OCI-LY7 (cell line): Measurements from ENCODE around the gene HCFC1. TPM values are rescaled to one million over a fixed set of nuclear protein-coding genes. Genes with fewer than 3 reads are reported as not detected.

ENCODE experiments used
- BruUV-seq: library from RNA; stranded (reverse); fragments of 400-500 nt; replicated peaks from 2 replicates; lab custom pipeline; 2021; lab: Mats Ljungman, UMichigan
- CTCF ChIA-PET: fragments of 300-600 bp; sonication (Branson Sonifier 250); formaldehyde crosslinking; loops from one replicate; lab custom pipeline; 2022; ENCODE audit warnings: antibody characterized with exemption; ENCODE audit not compliant: unreplicated experiment; lab: Charles Lee
- POLR2A ChIA-PET: fragments of 300-600 bp; sonication (Branson Sonifier 250); formaldehyde crosslinking; loops from one replicate; lab custom pipeline; 2022; ENCODE audit warnings: antibody characterized with exemption; lab: Charles Lee
- DNase-seq: peaks from one replicate; pipeline ENCODE4 v3.0.0-alpha.2; 2015; ENCODE audit warnings: low spot score
- H2AFZ ChIP-seq: fragments of 200-600 bp; sonication (generic), shearing (Covaris generic); 2 replicates; pipeline ENCODE4 v1.6.1; 2014; ENCODE audit warnings: mild to moderate bottlenecking, antibody characterized with exemption, low read length, moderate library complexity
- H3K27ac ChIP-seq: fragments of 200-600 bp; sonication (generic); 2 replicates; pipeline ENCODE4 v1.5.1; 2014; ENCODE audit warnings: mixed run types, low read depth, mild to moderate bottlenecking, moderate library complexity, low read length, inconsistent platforms; ENCODE audit not compliant: poor library complexity, severe bottlenecking
- H3K36me3 ChIP-seq: fragments of 200-600 bp; sonication (generic); 2 replicates; pipeline ENCODE4 v1.6.1; 2014; ENCODE audit warnings: mild to moderate bottlenecking, antibody characterized with exemption, low read length, moderate library complexity, mixed read lengths; ENCODE audit not compliant: insufficient read depth
- H3K4me1 ChIP-seq: fragments of 200-600 bp; sonication (generic); 2 replicates; pipeline ENCODE4 v1.5.1; 2014; ENCODE audit warnings: mild to moderate bottlenecking, low read length; ENCODE audit not compliant: insufficient read depth, poor library complexity, severe bottlenecking
- H3K4me2 ChIP-seq: fragments of 200-600 bp; sonication (generic); 2 replicates; pipeline ENCODE4 v1.6.1; 2014; ENCODE audit warnings: mild to moderate bottlenecking, low read length
- H3K4me3 ChIP-seq: fragments of 200-600 bp; sonication (generic); 2 replicates; pipeline ENCODE4 v1.5.1; 2014; ENCODE audit warnings: mild to moderate bottlenecking, low read depth, low read length; ENCODE audit not compliant: poor library complexity, severe bottlenecking
- H3K79me2 ChIP-seq: fragments of 200-600 bp; sonication (generic); 2 replicates; pipeline ENCODE4 v1.6.1; 2016; ENCODE audit warnings: low read depth, mild to moderate bottlenecking, low read length, moderate library complexity, mixed read lengths; ENCODE audit not compliant: insufficient read depth
- H3K9me2 ChIP-seq: fragments of 200-600 bp; sonication (generic); 2 replicates; pipeline ENCODE4 v1.6.1; 2016; ENCODE audit warnings: mild to moderate bottlenecking, low read length, mixed read lengths; ENCODE audit not compliant: insufficient read depth
- H3K9me3 ChIP-seq: fragments of 200-600 bp; sonication (generic); 2 replicates; pipeline ENCODE4 v1.6.1; 2014; ENCODE audit warnings: mild to moderate bottlenecking, mixed run types, low read length, mixed read lengths
- H4K20me1 ChIP-seq: fragments of 200-600 bp; sonication (generic); 2 replicates; pipeline ENCODE4 v1.6.1; 2014; ENCODE audit warnings: mild to moderate bottlenecking, antibody characterized with exemption, low read length, moderate library complexity, mixed read lengths; ENCODE audit not compliant: insufficient read depth
- EZH2phosphoT487 ChIP-seq: fragments of 200-600 bp; sonication (generic); IDR thresholded peaks from 2 replicates; pipeline ENCODE4 v1.6.1; 2018; ENCODE audit warnings: low read depth, borderline replicate concordance, mild to moderate bottlenecking, mixed run types, antibody characterized with exemption, low read length, moderate library complexity, mixed read lengths
- intact Hi-C: fragments of 100-400 bp; cut with micrococcal nuclease; formaldehyde crosslinking; loops from one replicate; pipeline ENCODE4 v1.10.0; 2022; ENCODE audit not compliant: unreplicated experiment
- total RNA-seq, 2 experiments: library from RNA; depleted of rRNA in 1 of 2; stranded (reverse); fragments of >200 nt in 1 of 2; shearing (Covaris generic) in 1 of 2; gene quantifications; 2 replicates each; pipeline ENCODE4 v1.2.3, GENCODE V29; 2014 to 2022
- TF ChIP-seq, protein P1 (sequence below): fragments of 200-600 bp; sonication (generic); conservative IDR thresholded peaks from 2 replicates; pipeline ENCODE4 v1.5.1; 2014; ENCODE audit warnings: mild to moderate bottlenecking, antibody characterized with exemption, low read length, moderate library complexity, mixed read lengths

The HCFC1 gene
- total RNA-seq, 2 experiments from 2014 or later: 64.2 to 134 TPM

DNA sequence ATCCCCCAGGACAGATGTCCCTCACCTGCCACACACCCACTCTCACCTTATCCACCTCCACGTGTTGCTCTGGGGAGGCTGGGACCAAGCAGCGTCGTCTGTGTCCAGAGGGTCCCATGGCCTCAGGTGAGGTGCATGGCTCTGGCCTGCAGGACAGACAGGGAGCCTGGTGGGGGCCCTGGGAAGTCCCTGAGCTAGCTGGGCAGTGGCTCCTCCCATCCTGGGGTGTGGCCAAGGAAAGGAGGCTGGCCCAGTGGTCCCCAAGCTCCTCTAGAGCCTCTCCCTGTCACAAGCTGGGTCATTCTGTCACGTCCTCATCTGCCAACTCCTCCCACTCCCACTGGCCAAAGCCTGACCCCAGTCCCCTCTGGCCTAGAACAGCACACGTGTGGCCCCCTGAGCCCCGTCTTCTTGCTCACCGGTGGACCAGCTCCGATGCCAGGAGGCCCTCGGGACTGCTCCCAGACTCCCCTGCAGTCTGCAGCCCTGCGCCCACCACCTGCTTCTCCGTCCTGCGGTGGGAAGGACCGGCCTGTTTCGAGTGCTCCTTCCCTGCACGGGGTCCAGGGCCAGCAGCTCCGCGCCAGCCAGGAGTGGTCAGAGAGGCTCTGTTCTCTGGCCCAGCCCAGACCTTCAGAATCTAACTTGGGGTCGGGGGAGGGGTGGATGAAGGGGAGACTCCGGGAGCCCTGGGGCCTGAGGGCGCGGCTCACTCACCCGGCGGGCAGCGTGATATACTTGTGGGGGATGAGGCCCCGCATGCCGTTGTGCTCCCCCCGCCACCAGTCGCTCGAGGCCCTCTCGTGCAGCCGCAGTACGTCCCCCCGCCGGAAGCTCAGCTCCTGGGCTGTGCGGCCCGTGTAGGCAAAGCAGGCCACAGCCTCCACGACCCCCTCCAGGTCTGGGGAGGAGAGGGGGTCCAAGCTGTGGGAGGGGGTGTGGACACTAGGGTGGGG is 62.3 kb downstream of the HCFC1 start:
- no peak for DNase-seq
- ChIA-PET POLR2A (interaction anchor here (0.6 kb wide), 1 partner anchor 318 kb away, joined by 3 read pairs; no protein-coding TSS in a partner anchor), CTCF (no interaction called here)
- H3K36me3 ChIP-seq: peaks cover 15% of the 10 kb centered on the region
- peaks cover 1% of the 10 kb centered on the region for H3K4me1 ChIP-seq
- no peak overlapping the region for H3K27ac ChIP-seq
- no peak overlapping the region for H2AFZ ChIP-seq
- no peak for TF ChIP-seq EZH2phosphoT487
- TF ChIP-seq, protein P1, sequence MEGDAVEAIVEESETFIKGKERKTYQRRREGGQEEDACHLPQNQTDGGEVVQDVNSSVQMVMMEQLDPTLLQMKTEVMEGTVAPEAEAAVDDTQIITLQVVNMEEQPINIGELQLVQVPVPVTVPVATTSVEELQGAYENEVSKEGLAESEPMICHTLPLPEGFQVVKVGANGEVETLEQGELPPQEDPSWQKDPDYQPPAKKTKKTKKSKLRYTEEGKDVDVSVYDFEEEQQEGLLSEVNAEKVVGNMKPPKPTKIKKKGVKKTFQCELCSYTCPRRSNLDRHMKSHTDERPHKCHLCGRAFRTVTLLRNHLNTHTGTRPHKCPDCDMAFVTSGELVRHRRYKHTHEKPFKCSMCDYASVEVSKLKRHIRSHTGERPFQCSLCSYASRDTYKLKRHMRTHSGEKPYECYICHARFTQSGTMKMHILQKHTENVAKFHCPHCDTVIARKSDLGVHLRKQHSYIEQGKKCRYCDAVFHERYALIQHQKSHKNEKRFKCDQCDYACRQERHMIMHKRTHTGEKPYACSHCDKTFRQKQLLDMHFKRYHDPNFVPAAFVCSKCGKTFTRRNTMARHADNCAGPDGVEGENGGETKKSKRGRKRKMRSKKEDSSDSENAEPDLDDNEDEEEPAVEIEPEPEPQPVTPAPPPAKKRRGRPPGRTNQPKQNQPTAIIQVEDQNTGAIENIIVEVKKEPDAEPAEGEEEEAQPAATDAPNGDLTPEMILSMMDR: no peak
- H3K9me2 ChIP-seq: no peaks in the 10 kb centered on the region
- H3K4me2 ChIP-seq: no peak overlapping the region
- H3K79me2 ChIP-seq: no peaks in the 10 kb centered on the region
- H3K9me3 ChIP-seq: no peaks in the 10 kb centered on the region
- H3K4me3 ChIP-seq: no peak overlapping the region
- intact Hi-C loops: no loop called here
- no peaks in the 10 kb centered on the region for H4K20me1 ChIP-seq
- no TSS peak for BruUV-seq

DNA sequence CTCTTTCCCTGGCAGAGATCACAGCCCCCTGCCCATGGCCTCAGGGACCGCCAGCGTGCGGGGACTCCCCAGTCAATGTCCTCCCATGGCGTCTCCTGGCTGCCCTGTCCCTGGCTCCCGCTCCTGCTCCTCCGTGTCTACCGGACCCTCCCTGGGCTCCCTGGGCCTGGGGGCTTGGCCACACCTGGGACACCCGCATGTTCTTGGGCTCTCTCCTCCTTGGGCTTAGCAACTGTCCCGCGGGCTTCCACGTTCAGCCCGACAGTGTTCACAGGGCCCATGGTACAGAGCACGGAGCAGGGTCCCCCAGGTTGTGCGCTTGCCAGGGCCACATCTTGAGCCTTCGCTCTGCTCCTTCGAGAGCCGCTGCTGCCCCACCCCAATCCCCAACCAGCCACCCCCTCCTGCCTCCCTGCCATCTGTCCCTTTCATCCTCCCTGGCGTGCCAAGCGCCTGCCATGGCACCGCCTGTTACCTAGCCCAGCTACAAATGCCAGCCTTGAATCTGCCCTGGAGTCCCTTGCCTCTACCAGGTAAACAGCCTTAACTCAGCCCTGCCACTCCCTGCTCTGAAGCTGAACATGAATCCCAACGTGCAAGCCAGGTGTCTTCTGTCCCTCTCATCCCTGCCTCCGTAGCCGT is 63.3 kb downstream of the HCFC1 start:
- DNase-seq: no peak
- peaks cover 9% of the 10 kb centered on the region for H3K36me3 ChIP-seq
- H4K20me1 ChIP-seq: no peaks in the 10 kb centered on the region
- no peak overlapping the region for H2AFZ ChIP-seq
- no peak for TF ChIP-seq EZH2phosphoT487
- TF ChIP-seq, protein P1: no peak
- intact Hi-C loops: no loop called here
- POLR2A ChIA-PET: interaction anchor here (0.6 kb wide), 1 partner anchor 317 kb away, joined by 3 read pairs; no protein-coding TSS in a partner anchor
- CTCF ChIA-PET: interaction anchor here (0.6 kb wide), 1 partner anchor 399 kb away, joined by 4 read pairs; no protein-coding TSS in a partner anchor
- H3K9me2 ChIP-seq: no peaks in the 10 kb centered on the region
- H3K4me3 ChIP-seq: no peak overlapping the region
- peaks cover 11% of the 10 kb centered on the region for H3K4me1 ChIP-seq
- H3K79me2 ChIP-seq: no peaks in the 10 kb centered on the region
- H3K4me2 ChIP-seq: no peak overlapping the region
- no TSS peak for BruUV-seq
- H3K27ac ChIP-seq: no peak overlapping the region
- no peaks in the 10 kb centered on the region for H3K9me3 ChIP-seq
